DND-41 (cell line): ENCODE data around the gene TRAF2.

ENCODE experiments used
- EZH2 ChIP-seq: IDR thresholded peaks from 3 replicates; pipeline ENCODE4 v1.6.1; 2012; ENCODE audit warnings: borderline replicate concordance, low read depth, mild to moderate bottlenecking, moderate library complexity, low read length, inconsistent platforms; ENCODE audit not compliant: severe bottlenecking
- TF ChIP-seq, protein P1 (sequence below): IDR thresholded peaks from 2 replicates; pipeline ENCODE4 v1.5.1; 2012; ENCODE audit warnings: borderline replicate concordance, low read length, moderate library complexity, mild to moderate bottlenecking; ENCODE audit not compliant: poor library complexity, severe bottlenecking; ENCODE audit errors: extremely low read depth

DNA sequence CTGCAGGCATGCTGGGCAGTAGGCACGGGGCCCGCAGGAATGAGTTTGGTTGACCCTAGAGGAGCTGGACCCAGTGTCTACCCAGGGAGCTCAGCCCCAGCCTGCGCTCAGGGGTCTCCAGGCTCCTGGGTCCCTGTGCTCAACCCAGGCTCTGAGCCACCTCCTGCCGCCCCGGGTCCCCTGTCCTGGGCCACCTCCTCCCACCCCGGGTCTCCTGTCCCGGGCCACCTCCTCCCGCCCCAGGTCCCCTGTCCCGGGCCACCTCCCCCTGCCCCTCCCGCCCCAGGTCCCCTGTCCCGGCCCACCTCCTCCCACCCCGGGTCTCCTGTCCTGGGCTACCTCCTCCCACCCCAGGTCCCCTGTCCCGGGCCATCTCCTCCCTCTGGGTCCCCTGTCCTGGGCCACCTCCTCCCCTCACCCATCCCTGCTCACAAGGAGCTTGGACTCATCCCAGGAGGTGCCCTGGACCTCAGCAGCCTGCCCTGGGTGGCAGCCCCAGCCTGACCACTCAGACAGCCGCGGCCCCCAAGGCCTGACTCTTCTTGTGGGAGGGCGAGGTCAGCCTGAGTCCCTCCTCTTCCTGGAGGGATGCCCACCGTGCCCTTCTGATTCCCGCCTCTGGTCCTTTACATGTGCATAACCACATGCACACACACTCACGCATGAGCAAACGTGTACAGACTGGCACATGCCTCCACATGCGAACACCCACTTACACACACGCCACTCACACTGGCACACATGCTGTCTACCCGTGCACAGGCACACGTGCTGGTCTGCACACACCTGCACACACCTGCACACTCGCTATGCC, 68.2 kb downstream of the TRAF2 start:
- TF ChIP-seq EZH2 = no peak
- TF ChIP-seq, protein P1, sequence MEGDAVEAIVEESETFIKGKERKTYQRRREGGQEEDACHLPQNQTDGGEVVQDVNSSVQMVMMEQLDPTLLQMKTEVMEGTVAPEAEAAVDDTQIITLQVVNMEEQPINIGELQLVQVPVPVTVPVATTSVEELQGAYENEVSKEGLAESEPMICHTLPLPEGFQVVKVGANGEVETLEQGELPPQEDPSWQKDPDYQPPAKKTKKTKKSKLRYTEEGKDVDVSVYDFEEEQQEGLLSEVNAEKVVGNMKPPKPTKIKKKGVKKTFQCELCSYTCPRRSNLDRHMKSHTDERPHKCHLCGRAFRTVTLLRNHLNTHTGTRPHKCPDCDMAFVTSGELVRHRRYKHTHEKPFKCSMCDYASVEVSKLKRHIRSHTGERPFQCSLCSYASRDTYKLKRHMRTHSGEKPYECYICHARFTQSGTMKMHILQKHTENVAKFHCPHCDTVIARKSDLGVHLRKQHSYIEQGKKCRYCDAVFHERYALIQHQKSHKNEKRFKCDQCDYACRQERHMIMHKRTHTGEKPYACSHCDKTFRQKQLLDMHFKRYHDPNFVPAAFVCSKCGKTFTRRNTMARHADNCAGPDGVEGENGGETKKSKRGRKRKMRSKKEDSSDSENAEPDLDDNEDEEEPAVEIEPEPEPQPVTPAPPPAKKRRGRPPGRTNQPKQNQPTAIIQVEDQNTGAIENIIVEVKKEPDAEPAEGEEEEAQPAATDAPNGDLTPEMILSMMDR = no peak
